Vagina (tissue), 2 donors: ENCODE results near the gene UNC79.

Source experiments
- CTCF ChIP-seq, 3 experiments: fragments of 450-650 bp in 2 of 3; fragments of 200-600 bp in 1 of 3; sonication (generic) in 1 of 3; IDR thresholded peaks; one replicate each; pipeline ENCODE4 v1.5.1; 2017 to 2019; ENCODE audit warnings: antibody characterized with exemption in 3 of 3, mild to moderate bottlenecking in 2 of 3, moderate library complexity in 2 of 3
- POLR2A ChIP-seq, 2 donors: fragments of 450-650 bp; IDR thresholded peaks; one replicate each; pipeline ENCODE4 v1.6.1; 2017; ENCODE audit warnings: antibody characterized with exemption in 2 of 2, mild to moderate bottlenecking in 2 of 2, moderate library complexity in 2 of 2

- no peak for TF ChIP-seq CTCF (IDR thresholded peaks at IDR 0.05)
- TF ChIP-seq POLR2A (IDR thresholded peaks at IDR 0.05), result no peak
Measured at GRCh38 chr14:93540235-93540634, 109.5 kb downstream of the UNC79 start.
